ENCODE measurements around the gene CTNNB1.

The CTNNB1 gene

DNA sequence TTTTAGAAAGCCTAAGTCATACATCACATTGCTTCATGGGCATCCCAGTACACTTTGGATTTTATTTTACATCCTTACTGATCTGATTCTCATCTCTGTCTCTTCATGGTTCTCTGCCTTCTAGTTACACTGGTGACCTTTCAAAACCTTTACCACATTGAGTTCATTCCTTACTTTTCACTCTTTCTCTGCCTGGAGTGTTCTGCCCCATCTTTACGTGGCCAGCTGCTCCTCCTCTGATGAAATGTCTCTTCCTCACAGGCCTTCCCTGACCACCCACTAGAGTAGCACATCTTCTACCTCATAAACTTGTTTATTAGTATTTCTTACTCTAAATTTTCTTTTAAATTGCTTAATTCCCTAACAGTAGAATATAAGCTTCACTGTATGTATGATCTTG lies 17.7 kb downstream of the CTNNB1 start:
- no peak for DNase-seq (ENCODE audit: low read depth, low spot score)

DNA sequence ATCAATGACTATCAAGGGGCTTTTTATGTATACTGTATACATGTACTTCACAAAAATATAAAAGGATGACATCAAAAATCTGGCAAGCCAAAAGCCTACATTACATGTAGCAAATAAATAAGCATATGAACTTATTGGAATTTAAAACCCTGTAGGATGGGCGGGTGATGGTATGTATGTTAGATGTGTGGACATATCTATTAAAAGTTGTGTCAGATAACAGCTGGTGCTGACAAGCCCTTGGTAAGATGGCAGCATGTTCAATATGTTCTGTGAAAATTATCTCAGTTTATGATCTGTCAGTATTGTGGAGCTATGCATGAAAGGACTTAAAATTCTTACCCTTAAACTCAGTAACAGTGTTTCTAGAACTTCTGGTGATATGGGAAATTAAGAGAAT lies 20.1 kb downstream of the CTNNB1 start:
- no peak for DNase-seq (ENCODE audit: low read depth, low spot score)

DNA sequence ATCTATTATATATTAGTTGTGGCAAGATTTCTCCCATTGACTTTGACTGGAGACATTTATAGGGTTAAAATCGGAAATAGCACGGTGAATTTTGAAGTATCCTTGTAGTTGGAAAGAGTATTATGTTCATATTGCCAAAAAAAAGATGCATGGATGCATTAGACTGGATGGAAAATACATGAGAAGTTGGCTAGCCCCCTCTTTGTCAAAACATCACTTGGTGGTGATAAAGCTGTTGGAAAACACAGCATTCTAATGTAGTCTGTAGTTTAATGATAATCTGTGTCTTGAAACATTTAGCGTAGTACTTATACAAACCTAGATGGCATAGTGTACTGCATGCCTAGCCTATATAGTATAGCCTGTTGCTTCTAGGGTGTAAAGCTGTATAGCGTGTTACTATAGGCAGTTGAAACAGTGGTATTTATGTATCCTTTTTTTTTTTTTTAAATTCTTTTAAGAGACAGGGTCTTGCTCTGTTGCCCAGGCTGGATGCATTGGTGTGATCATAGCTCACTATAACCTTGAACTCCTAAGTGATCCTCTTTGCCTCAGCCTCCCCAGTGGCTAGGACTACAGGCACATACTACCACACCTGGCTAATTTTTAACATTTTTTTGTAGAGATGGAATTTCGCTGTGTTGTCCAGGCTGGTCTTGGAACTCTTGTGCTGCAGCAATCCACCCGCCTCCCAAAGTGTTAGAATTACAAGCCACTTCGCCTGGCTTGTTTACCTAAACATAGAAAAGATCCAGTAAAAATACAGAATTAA lies 21.8 kb downstream of the CTNNB1 start:
- DNase-seq (ENCODE audit: low read depth, low spot score), result no peak

DNA sequence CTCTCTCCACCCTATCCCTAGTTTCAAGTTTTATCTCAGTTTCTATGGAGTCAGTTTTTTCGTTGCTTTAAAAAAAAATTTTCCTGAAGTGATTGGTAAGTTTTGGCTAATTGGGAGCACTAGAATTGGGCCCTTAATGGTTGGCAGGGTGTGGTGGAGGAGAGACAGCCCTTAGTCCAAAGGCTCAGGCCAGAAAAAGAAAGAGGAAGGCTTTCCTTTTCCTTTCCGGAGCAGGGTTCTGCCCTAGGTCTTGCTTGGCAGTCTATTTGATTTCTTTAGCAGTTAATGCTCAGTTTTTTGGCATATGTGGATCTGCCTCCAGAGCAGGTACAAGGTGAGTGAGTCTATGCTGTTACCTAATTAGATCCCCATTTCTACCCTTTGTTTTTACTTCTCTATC lies 22.7 kb downstream of the CTNNB1 start:
- no peak for DNase-seq (ENCODE audit: low read depth, low spot score)

DNA sequence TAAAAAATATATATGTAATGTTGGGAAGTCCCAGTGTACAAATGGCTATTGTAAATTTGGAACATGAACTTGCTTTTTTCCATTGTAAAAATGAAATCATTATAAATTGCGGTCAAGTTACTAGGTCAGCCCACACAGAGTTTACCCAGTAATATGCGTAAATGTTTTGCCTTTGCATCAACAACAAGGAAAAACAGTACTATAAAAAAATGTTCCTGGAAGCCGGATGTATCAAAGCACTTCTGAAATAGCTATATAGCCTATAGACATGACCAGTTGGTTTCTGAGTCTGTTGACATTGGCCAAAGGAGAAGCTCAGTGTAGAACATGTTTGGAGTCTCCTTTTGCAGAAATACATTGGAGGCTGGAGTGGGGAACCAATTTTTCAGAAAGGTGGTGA lies 23.2 kb downstream of the CTNNB1 start:
- DNase-seq (ENCODE audit: low read depth, low spot score), result no peak

DNA sequence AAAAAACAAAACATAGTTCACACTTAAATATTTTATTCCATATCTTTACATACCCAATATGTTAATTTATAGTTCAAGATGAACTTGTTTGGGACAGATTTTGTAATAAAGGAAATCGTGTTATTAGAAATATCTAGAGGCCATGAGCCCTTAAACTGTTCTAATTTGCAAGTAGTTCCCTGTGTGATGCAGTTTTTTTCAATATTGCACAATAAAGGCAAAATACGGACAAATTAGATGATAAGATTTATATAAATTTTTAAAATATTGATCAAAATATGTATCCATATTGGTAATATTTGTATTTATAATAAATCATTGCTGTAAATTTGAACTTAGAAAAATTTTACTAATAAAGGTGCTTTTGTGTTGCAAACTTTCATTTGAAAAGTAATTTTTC lies 23.8 kb downstream of the CTNNB1 start:
- no peak for DNase-seq (ENCODE audit: low read depth, low spot score)

DNA sequence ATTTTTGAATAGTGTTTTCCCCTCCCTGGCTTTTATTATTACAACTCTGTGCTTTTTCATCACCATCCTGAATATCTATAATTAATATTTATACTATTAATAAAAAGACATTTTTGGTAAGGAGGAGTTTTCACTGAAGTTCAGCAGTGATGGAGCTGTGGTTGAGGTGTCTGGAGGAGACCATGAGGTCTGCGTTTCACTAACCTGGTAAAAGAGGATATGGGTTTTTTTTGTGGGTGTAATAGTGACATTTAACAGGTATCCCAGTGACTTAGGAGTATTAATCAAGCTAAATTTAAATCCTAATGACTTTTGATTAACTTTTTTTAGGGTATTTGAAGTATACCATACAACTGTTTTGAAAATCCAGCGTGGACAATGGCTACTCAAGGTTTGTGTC lies 24.4 kb downstream of the CTNNB1 start:
- no peak for DNase-seq (ENCODE audit: low read depth, low spot score)

DNA sequence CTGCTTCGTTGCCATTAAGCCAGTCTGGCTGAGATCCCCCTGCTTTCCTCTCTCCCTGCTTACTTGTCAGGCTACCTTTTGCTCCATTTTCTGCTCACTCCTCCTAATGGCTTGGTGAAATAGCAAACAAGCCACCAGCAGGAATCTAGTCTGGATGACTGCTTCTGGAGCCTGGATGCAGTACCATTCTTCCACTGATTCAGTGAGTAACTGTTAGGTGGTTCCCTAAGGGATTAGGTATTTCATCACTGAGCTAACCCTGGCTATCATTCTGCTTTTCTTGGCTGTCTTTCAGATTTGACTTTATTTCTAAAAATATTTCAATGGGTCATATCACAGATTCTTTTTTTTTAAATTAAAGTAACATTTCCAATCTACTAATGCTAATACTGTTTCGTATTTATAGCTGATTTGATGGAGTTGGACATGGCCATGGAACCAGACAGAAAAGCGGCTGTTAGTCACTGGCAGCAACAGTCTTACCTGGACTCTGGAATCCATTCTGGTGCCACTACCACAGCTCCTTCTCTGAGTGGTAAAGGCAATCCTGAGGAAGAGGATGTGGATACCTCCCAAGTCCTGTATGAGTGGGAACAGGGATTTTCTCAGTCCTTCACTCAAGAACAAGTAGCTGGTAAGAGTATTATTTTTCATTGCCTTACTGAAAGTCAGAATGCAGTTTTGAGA lies 25.0 kb downstream of the CTNNB1 start:
- no peak for DNase-seq (ENCODE audit: low read depth, low spot score)

DNA sequence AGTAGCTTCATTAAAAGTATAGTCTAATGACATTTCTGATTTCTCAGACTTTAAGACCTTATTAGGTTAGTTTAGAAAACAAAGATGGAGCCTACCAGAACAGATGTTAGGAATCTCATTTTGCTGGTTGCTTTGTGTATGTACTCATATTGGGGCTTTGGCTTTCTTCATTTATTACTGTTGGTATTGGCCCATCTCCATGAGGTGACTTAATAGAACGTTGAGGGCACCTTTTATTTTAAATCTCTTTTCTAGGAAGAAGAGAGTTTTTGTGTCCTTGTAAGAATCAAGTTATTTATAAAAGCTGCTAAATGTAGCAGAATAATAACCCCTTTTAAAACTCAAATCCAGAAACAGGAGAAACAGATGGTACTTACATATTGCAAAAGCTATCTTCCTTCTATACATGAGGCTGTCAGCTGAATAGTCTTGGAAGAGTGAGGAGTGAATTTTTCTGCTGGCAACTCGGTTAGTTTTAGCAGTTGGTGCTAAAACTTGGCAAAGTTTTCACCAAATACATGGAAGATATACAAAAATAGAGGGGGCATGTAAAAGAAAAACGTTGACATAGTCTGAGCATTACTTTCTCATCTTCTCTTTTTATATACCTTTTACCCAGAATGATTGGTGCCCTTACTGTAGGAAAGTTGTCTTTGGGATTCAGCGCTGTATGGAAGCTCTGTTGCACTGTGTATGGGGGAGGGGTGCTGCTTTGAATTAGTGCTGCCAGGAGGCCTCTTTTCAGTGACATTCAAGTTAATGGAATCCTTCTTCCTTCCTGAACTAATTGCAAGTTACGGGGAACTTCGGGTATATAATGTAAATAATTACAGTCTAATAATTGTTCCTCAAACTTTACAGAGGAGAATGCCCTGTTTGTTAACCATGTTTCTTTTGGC lies 35.8 kb downstream of the CTNNB1 start:
- DNase-seq (ENCODE audit: low read depth, low spot score), result no peak

DNA sequence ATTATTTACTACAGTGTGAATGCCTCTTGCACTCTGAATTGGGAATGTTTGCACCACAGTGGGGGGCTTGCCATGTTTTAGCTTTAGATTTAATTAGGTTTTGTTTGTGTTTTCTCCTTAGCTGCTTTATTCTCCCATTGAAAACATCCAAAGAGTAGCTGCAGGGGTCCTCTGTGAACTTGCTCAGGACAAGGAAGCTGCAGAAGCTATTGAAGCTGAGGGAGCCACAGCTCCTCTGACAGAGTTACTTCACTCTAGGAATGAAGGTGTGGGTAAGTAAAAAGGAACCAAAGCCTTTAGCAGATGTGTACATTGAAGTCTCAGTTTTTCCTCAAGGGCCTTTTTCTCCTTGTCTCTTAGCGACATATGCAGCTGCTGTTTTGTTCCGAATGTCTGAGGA lies 36.9 kb downstream of the CTNNB1 start:
- no peak for DNase-seq (ENCODE audit: low read depth, low spot score)

DNA sequence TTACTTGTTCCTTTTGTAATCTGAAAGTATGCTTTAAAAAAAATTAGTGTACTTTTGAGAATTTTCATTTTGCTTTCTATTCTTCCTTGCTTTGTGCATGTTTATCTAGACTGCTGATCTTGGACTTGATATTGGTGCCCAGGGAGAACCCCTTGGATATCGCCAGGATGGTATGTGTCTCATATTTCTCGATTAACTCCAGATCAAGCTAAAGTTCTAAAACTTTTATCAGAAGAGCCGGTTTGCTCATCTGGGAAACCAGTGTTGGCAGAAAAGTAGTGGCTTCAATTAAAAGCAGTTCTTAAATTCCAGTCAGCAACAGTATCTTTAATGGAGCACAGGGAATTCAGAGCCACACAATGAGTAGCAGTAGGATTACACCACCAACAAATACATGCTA lies 38.6 kb downstream of the CTNNB1 start:
- DNase-seq (ENCODE audit: low read depth, low spot score), result no peak

DNA sequence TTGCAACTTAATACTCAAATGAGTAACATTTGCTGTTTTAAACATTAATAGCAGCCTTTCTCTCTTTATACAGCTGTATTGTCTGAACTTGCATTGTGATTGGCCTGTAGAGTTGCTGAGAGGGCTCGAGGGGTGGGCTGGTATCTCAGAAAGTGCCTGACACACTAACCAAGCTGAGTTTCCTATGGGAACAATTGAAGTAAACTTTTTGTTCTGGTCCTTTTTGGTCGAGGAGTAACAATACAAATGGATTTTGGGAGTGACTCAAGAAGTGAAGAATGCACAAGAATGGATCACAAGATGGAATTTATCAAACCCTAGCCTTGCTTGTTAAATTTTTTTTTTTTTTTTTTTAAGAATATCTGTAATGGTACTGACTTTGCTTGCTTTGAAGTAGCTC lies 40.3 kb downstream of the CTNNB1 start:
- no peak for DNase-seq (ENCODE audit: low read depth, low spot score)

DNA sequence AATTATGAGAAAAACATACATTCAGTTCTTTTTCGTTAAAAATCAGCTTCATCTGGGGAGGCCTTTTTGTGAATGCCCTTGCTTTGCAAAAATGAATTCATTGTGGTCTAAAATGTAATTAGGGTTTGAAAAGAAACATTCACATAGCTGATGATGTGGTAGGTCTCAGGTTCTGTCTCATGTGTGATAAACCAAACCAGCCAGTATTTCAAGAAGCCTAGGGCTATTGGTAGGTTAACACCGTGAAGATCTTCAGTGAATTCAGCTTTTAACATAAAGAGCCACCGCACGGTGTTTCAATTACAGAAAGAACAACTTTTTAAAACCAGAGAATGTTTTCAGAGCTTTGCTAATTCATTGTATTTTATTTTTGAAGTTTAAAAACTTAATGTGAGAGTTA lies 41.9 kb downstream of the CTNNB1 start:
- DNase-seq (ENCODE audit: low read depth, low spot score), result no peak

DNA sequence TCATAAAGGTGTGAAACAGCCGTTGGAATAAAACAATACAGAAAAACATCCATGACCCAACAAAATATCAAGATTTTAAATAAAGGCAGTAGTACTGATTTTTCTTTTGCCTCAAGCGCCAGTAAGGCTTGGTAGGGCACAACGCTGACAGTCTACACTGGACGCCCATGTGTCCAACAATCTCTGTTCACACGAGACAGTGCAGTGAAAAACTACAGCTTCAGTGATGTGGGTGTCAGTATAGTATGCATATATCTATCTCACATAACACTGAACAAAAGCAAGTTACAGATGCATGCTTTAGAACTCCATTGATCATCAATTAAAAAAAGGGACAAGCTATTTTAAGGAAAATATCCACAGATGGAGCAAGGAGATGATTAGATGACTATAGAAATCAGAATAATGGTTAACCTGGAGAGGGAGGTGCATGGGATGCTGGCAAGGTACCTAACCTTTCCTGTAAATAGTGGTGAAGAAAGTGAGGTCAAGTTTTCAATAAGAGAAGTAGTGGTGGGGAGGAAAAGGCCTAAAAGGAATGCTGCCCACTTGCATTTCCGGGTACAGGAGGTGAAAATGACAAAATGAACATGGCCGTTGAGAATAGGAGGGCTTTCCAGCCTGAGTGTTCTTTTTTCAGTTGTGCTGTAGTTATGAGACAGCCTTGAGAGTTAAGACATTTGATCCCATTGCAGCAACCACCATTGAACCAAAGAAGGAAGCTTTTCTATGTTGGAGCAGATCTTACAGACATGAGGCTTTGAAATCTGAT lies 42.7 kb downstream of the CTNNB1 start:
- DNase-seq (ENCODE audit: low read depth, low spot score), result no peak

DNA sequence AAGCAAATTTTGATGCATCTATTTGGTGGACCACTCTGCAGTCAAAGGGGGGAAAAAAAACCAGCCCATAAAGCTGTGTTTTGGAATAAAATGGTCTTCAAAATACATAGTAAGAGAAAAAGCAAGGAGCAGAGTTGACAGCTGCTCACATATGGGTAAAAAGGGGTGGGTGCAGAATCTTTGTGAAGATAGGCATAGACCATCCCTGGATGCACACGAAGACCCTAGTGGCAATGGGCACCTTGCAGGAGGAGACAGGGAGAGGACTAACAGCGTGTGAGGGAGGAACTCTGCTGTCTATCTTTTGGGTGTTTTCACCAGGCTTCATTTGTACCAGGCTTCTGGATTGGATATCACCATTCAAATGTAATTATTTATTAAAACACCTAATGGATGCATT lies 43.9 kb downstream of the CTNNB1 start:
- DNase-seq (ENCODE audit: low read depth, low spot score), result no peak

DNA sequence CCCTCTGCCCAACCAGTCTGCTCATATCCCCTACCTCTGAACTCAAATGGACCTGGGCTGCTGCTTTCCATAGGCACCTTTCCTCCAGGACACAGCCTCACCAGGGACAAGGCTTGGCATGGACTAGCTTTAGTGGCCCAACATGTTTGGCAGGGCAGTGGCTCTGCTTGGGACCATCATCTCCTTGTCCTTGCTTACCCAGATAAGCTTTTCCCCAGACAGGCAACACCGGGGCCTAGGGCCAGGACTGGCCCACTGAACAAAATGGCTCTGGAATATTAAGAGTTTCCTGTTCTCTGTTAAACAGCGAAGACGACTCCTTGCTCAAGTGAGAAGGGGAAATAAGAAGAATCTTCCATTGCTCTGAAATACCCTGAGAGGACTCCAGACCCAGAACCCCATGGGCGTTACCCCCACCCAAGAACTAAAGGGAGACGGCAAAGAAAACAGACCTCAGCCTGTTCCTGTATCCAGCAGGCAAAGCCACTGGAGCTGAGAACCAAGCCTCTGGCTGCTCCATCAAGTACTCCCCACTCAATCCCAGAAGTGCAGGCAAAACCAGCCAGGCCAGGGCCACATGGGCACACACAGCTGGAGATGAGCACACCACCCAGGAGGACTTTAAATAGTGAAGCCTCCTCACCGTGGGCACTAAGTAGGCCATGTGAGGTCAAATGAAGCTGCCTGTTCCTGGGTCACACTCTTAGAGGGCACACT lies 45.5 kb downstream of the CTNNB1 start:
- no peak for DNase-seq (ENCODE audit: low read depth, low spot score)

DNA sequence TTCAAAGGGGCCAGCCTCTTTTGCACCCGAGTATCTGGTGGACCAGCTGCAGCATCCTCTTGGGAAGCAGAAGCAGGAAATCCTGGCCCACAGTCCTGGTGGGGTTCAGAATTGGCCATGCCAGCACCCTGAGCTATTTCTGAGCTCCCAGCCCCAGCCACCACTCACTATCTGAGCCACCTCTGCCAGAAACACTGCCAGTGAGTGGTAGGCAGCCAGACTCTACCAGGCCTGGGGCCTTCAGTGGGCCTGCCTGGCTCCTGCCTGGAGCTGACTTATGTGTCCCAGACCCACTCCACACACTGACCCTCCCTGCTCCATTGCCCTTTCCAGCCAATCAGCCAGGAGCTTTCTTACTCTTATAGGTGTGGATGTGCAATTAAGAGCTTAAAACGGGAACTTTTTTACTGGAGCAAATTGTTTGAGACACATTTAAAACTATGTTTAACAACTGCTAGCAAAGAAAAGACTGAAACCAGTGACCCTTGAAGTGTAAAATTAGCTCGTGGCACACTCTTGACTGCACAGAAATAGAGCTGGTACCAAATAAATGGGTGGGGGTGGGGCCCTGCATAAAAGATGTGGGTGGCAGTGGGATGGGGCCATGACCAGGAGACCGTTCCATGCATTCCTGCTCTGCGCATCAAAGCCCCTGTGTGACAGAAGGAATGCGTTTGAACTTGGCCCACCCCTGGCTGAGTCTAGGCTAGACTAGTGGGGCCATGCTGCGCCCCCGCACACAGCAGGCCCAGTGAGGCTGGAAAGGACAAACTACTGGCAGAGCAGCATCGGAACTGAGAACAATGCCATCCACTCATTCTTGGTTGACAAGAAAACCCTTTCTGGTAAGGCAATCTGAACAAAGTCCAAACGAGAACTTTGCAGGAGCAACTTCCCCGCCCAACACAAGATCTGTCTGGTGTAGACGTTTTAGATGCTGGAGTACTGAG lies 48.0 kb downstream of the CTNNB1 start:
- no peak for DNase-seq (ENCODE audit: low read depth, low spot score)

DNA sequence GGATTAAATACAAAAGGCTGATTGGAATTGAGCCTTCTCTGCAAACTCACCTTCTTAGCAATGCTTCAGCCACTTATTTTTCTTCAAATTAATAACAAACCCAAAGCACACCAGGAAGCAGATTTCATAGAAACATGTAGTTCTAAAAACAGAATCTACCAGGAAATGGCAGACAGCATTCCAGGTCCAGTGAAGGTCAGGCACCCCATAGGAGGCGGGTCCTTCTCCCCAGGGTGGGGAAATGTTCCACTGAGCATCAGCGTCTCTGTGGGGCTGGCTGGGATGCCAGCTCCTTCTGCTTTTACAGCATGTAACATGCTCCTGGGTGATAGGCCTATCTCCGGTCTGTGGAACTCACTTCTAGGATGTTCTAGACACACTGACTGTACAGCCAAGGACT lies 49.2 kb downstream of the CTNNB1 start:
- no peak for DNase-seq (ENCODE audit: low read depth, low spot score)

DNA sequence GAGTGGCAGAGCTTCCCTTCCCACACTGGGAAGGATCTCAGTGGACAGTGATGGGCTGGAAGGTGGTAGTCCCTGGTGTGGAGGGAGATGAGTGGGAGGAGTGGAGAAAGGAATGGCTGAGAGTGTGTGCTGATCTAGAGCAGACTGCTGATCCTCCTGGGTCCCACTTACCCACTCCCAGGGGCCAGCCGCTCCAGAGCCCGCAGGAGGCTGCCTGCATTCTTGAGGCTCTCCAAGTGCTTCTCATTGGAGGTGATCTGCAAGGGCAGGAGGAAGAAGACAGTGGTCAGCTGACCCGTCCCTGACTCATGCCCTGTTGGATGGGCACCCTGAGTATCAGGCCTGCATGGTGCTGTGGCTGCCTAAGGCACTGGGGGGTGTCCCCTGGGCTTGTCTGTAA lies 50.0 kb downstream of the CTNNB1 start:
- DNase-seq (ENCODE audit: low read depth, low spot score), result no peak

DNA sequence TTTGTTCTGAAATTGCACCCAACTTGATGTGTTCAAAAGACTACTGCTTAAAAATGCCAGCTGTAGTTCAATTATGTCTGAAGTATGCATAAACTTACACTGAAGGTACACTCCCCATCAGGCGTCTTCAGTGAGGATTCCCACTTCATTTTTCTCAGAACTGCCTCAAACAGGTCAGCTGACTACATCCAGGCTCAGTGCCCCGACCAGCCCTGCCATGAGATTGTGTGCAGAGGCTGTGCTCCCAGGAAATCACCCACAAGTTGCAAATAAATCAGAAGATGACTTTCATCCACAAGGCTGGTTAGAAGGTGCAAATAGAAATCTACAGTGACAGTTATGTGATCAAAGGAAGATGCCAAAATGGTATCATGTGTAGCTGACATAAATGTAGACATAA lies 51.5 kb downstream of the CTNNB1 start:
- DNase-seq (ENCODE audit: low read depth, low spot score), result no peak

Data from activated CD4-positive, CD25-positive, alpha-beta regulatory T cell treated with anti-CD3 and anti-CD28 coated beads, Interleukin-2, amount 50 U/mL, for 16 hours (primary cell).